GM18868 (cell line): Measurements from ENCODE around the gene ABCA1.

Source experiments
- ATAC-seq: cut with Tn5 transposase; IDR thresholded peaks from one replicate; pipeline ENCODE4 v1.9.1; 2021; ENCODE audit warnings: mild to moderate bottlenecking, moderate library complexity; ENCODE audit not compliant: unreplicated experiment

The ABCA1 gene

DNA sequence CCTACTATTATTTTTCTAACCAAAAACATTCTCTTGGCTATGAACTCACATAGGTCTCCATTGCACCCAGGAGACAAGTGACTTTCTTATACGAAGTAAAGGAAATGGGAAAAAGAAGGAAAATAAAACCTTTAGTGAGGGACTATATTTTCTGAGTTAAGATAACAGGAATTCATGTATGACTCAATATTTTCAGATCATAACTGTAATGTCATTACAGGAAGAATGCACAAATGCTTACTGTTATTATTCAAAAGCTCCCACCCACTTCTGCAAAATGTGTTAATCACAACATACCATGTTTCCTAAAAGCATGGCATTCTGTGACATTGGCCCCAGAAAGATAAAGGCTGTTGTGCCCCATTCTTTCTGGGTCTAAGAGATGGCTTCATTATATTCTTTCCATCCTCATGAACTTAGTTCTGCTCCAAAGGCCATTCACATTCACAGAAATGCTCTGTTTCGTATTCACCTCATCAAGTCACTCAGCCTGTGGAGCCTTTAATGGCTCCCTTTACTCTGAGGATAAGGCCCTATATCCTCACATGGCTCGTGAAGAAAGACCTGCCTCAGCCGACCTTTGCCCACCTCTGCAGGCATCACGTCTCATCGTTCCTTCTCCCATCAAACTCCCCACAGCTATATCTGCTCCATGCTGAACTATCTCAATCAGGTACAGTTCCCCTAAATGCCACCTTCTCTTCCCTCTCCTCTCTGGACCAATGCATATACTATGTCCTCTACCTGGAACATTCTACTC, 77.0 kb downstream of the ABCA1 start:
- ATAC-seq, result no peak

DNA sequence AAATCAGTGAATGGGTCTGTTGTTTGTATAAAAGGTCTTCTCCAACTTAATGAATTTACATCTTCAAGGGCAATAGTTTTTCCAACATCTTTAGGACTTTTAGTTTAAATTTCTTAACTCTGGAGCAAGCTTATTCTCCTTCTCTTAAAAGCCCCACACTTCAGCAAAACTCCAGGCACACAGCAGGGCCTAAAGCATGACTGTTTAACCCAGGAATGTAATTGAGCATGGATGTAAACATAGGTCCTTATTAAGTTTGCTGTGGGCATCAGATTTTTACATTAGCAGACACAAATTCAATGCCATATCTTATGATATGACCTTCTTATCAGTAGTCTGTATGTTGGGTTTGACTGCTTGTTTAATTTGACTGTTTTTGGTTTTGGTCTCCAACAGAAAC, 78.9 kb downstream of the ABCA1 start:
- ATAC-seq, result no peak

DNA sequence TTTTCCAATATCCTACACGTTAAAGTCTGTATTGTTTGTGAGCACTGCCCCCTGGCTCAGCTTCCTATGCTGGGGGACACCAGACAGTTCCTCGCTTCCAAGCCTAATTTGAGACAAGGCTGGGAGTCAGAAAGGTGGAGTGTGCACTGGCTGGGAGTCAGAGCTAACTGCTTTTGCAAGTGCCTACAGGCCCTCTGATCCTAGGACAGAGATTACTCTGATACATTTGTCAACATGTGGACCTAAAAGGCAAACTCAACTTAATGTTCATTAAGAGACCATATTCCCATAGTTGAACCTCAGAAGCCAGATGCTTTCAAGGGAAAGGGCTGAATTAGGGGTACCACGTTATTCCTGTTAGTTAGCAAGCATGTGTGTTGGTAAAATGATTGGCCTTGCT, 83.2 kb downstream of the ABCA1 start:
- ATAC-seq, result no peak

DNA sequence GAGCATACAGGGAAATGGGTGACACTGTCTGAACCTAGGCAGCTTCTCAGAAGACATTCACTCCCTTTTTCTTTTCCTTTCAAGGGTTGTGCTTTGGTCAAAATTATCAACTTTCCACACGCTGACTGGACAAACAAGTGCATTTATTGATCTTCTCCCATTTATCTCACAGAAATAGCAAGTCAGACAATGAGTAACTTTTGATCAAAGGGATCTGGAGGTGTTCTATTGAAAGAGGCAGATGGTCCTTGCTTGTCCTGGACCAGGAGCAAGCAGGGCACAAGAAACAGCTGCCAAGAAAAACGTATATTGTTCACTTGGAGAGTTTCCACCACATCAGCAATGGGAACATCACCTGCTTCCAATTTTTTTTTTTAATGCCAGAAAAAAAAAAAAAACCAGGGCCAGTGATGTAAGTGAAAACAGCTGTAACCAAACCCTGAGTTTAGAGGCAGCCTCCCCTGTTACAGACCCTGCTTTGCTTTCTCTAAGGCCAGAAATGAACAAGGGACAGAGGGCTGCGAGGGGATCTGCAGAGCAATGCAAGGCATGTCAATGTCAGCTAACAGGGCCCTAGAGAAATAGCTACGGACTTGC, 84.2 kb downstream of the ABCA1 start:
- no peak for ATAC-seq

DNA sequence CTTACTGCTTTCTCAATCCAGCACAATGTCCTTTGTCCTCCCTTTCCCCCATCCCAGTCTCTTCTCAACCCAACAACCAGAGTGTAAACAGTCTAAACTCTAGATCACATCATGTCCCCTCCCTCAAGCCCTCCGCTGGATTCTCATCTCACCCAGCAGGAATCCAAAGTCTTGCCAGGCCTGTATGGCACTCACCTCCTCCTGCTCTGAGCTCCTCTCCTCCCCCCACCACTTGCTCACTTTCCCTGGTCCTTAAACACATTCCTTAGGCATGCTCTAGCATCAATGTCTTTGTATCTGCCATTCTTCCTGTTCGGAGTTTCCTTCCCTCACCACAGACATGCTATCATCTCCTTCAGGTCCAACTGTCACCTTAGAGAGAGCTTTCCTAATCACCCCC, 85.3 kb downstream of the ABCA1 start:
- ATAC-seq, result no peak

DNA sequence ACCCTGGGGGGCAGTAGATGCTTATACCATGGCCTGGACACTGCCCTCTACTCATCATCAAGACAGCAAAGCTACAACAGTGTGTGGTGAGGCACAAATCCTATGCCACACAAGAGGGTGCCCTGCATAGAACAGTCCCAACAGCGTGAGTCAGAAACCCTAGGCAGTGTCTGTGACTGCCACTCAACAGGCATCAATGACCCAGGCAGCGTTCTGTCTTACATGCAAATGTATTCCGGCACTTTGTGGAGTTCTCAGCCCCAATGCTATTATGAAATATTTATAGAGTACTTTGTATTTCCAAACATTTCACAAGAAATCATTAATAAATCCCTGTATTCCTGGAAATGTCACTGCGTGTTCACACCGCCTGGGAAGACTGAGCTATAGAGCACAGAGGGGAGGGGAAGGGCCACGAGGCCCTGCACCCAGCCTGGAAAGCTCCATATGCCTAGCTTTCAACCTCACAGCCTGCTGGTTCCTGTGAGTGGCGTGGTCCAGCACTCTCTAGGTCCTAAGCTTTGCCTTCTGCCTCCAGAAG, 86.3 kb downstream of the ABCA1 start:
- no peak for ATAC-seq

- ATAC-seq, result no peak
These were observed 89.0 kb downstream of the ABCA1 start for GRCh38 chr9:104838958-104839357.

DNA sequence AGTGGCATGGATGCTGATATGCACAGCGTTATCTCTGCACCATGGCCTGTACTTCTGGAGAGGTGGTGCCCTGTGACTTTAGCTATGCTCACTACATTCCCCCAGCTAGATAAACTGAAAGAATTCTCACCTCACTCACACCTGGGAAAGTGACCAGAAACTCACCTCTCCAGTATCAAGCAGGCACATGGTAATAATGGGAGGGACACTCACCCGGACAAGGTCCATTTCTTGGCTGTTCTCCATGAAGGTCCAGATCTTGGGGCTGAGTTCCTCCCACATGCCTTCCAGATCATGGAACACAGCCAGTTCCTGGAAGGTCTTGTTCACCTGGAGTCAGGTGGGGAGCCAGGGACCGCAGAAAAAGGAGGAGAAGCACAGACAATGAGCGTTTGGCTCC, 91.2 kb downstream of the ABCA1 start:
- ATAC-seq, result no peak

DNA sequence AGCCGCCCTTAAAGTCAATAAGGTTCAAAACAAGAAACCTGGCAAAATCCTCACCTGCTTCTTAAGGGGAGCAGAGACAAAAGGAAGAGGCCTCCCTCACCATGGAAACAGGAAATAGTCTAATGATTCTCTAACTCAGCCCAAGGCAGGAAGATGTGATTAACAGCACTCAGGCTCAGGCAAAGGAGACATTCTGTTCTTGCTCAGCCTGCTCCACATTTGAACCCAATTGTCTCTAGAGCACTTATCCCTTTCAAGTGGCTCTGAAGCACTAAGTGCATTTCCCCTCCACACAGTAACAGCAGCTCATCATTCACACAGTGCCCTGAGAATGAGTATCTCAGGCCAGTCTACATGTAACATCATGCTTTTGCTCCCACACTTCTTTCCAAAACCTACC, 91.7 kb downstream of the ABCA1 start:
- no peak for ATAC-seq

- no peak for ATAC-seq
These were observed 92.8 kb downstream of the ABCA1 start for GRCh38 chr9:104835161-104835560.

DNA sequence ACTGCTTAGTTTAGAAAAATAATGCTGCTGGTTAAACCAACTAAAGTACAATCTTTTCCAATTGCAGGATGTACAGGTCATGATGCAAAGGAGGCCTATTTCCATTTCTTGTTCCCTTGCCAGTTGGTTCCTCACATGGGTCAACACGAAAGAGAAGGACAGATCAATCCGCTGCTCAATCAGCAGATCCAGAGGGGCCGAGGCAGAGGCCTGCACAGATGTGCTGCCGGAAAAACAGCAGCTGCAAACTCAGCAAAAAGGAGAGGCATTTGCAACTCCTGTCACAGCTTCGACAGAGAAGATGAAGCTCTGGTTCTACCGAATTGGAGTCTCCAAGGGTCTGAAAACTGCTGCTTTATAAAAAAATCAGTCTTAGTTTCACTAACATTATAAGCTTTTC, 94.3 kb downstream of the ABCA1 start:
- no peak for ATAC-seq

- ATAC-seq, result no peak
These were observed 96.3 kb downstream of the ABCA1 start for GRCh38 chr9:104831681-104832080.

DNA sequence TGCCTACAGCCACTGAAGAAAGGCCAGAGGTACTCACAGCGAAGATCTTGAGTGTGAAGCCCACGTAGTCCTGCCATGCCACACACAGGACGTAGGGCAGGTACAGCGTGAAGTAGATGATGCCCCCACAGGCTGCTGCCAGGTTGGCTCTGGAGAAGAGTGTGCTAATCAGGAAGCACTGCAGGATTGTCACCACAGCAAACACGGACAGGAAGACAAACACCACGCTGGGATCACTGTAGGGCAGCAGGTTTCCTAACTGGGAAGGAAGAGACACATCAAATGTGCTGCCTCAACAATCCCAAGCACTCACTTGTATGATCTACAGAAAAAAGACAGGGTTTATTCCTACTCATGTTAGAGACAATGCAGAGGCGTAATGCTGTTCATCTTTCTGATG, 101.0 kb downstream of the ABCA1 start:
- ATAC-seq, result no peak

- no peak for ATAC-seq
These were observed 101.7 kb downstream of the ABCA1 start for GRCh38 chr9:104826079-104826775.

DNA sequence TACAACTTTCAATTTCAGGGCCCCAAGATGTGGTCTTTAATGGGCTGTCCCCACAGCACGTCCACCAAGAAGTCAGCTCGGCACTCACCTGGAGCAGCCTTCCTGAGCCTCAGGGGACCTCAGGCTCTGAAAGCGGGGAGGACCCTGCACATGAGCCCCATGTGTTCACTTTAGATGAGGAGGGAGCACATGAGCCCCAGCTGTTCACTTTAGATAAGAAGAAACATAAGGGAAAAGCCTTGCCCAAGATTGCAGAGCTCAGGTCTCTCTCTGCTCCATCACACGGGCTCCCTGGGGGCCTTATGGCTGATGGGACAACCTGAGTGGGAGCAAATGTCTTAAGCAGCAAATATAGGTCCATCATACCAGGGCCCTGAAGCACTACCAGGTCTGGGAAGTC, 107.6 kb downstream of the ABCA1 start:
- ATAC-seq, result no peak

DNA sequence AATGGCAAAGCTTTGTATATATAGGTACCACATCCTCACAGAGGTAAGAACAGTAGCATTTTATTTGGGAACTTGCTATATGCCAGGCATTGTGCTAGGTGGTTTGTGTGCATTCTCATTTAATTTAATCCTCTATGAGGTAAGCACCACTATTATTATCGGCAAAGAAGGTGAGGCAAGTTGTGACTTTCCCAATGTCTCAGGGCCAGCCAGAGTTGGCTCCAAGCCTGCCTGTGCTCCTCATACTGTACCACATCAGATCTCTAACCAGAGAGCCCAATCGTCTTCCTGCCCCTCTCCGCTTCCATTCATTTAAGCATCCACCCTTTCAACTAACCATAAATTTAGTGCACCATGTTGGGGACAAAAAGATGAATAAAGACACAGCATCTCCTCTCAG, 108.9 kb downstream of the ABCA1 start:
- ATAC-seq, result no peak

DNA sequence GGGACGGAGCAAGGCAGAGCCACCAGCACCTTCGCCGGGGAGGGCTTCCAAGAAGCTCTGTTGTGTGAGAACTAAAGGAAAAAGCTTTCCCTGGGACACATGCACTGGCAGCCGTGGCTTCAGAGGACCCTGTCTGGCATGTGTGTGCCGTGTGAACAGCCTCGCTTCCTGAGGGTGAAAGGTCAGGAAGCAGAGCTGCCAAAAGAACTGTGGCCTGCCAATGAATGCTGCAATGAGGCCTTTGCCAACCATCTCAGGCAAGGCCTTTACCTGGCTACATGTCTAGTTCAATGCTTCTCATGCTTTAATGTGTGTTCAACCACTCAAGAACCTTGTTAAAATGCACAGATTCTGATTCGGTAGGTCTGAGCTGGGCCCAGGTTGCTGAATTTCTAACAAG, 110.5 kb downstream of the ABCA1 start:
- no peak for ATAC-seq

- ATAC-seq, result no peak
These were observed 111.9 kb downstream of the ABCA1 start for GRCh38 chr9:104815851-104816565.

- ATAC-seq, result no peak
These were observed 117.3 kb downstream of the ABCA1 start for GRCh38 chr9:104810421-104811339.

GRCh38 chr9:104808035-104808614, 119.8 kb downstream of the ABCA1 start:
- ATAC-seq, result no peak
